ENCODE results near the gene RAPGEF6.
"Not testable (repeated sequence)": the region's sequence is repeated elsewhere in the genome, so short reads cannot be mapped to it uniquely, and the experiment has no call there.

RAPGEF6 gene

GRCh38 chr5:131605086-131605485 lies 29.9 kb downstream of the RAPGEF6 start:
- no peak for DNase-seq

- no peak for DNase-seq
Measured at GRCh38 chr5:131595088-131596033, 39.7 kb downstream of the RAPGEF6 start.

- DNase-seq: no peak
Measured at GRCh38 chr5:131593921-131594320, 41.1 kb downstream of the RAPGEF6 start.

DNA sequence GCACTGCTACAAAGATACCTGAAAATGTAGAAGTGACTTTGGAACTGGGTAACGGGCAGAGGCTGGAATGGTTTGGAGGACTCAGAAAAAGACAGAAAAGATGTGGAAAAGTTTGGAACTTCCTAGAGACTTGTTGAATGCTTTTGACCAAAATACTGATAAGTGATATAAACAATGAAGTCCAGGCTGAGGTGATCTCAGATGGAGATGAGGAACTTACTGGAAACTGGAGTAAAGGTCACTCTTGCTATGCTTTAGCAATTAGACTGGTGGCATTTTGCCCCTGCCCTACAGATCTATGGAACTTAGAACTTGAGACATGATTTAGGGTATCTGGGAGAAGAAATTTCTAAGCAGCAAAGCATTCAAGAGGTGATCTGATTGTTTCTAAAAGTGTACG lies 41.6 kb downstream of the RAPGEF6 start:
- DNase-seq: not testable (repeated sequence)

GRCh38 chr5:131589510-131590348 lies 45.3 kb downstream of the RAPGEF6 start:
- no peak for DNase-seq

DNA sequence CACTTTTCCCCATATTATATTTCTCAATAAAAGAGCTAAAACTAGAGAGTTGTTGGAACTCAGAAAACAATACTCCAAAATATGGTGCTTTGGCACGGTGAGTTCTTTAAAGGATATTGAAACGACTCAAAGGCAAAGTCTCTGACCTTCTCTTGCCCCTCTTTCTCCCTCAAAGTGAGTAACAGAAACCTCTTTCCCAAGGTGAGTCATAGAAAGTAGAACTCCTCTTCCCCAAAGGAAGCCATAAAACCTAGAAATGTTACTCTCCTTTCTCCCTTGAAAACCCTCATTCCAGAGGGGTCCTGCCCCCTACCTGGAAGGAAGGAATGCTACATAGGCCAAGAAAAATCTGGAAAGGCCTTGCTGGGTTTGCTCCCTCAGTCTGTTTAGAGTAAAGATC lies 47.5 kb downstream of the RAPGEF6 start:
- DNase-seq: no peak

GRCh38 chr5:131581702-131582101 lies 53.3 kb downstream of the RAPGEF6 start:
- DNase-seq: no peak

- no peak for DNase-seq
Measured at GRCh38 chr5:131579917-131580671, 54.9 kb downstream of the RAPGEF6 start.

GRCh38 chr5:131575660-131576227 lies 59.3 kb downstream of the RAPGEF6 start:
- DNase-seq: no peak

- DNase-seq: no peak
Measured at GRCh38 chr5:131571669-131572168, 63.3 kb downstream of the RAPGEF6 start.

DNA sequence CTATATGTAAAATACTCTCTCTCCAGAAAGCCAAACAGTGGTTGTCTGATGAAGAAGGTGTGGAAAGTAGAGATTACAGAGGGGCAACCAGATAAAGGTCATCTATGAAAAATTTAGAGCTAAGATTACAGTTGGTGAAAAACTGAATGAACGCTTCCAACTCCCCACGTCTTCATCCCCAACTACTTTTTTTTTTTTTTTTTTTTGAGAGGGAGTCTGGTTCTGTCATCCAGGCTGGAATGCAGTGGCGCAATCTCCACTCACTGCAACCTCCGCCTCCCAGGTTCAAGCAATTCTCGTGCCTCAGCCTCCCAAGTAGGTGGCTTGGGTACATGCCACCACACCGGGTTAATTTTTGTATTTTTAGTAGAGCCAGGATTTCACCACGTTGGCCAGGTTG lies 64.3 kb downstream of the RAPGEF6 start:
- DNase-seq: no peak

DNA sequence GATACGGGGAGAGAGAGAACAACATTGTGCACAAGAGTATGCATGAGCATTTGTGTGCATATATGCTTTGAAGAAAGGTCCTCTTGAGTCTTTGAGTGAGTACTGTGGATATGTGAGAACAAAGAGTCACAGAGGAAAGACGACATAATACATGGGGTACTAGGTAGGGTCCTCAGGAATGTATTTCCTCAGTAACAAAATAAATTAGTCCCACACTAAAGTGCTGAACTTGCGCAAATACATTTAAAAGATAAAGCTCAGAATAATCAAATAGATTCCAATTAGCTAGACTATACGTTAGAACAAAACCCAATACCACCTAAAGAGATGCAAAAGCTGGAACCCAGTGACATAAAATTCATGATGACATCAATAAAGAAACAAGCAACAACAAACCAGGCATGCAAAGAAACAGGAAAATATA lies 70.8 kb downstream of the RAPGEF6 start:
- no peak for DNase-seq

DNA sequence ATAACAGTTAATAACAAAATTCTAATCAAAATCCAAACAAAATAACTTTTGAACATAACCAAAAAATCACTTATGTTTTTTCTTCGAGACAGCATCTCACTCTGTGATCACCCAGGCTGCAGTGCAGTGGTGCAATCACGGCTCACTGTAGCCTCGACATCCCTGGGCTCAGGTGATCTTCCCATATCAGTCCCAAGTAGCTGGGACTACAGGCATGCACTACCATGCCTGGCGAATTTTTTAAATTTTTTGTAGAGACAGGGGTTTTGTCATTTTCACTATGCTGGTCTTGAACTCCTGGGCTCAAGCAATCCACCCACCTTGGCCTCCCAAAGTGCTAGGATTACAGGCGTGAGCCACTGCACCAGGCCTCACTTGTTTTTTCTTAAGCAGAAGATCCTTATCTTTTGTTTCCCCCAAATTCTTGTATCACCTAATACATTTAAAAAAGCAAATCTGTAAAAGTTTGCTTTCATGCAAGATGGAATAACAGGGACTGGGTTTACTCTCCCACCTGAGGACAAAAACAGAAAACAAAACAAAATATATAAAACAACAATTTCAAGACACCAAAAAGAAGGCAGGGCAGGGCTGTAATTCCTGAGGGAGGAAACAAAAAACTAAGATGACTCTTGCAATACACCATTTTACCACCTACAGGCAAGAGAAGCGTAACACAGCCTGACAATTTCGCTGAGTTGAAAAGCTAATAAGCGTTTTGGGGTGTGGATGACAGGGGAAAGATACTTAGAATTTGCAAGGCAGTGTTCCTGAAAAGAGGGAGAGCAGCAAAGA lies 71.4 kb downstream of the RAPGEF6 start:
- DNase-seq: no peak

DNA sequence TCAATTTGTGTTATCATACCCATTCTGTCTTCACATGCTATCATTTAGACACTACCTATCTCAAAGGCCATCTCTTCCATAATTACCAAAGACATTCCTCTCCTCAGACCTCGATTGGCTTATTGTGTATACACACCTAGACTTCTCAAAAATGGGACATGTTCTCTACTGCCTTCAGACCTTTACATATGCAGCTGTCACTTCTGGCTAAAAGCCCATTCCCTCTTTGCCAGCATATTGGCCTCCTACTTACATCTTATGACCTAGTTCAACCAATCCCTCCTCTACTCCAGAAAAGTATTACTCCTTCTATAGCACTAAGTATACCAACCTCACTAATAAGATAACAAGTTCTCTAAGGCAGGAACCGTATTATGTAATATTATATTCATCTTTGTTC lies 84.4 kb downstream of the RAPGEF6 start:
- DNase-seq: no peak

GRCh38 chr5:131548176-131548575 lies 86.9 kb downstream of the RAPGEF6 start:
- DNase-seq: no peak

- no peak for DNase-seq
Measured at GRCh38 chr5:131545845-131546244, 89.2 kb downstream of the RAPGEF6 start.

GRCh38 chr5:131542723-131543122 lies 92.3 kb downstream of the RAPGEF6 start:
- no peak for DNase-seq

DNA sequence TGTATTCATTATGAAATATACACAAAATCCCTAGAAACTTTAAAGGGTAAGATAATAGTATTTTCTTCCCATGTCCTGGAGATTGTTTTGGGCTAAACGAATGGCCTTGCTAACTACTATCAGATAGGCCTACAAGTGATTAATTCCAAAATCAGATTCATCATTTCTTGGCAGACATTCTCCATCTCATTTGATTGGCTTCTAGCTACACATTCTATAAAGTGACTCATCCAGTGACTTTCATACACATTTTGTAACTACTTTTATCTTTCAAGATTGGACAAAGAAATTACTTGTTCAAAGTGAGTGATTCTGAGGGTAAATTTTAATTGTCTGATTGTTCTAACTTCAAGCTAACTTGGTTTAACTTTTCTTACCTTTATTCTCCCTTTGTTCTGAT lies 93.3 kb downstream of the RAPGEF6 start:
- no peak for DNase-seq

DNA sequence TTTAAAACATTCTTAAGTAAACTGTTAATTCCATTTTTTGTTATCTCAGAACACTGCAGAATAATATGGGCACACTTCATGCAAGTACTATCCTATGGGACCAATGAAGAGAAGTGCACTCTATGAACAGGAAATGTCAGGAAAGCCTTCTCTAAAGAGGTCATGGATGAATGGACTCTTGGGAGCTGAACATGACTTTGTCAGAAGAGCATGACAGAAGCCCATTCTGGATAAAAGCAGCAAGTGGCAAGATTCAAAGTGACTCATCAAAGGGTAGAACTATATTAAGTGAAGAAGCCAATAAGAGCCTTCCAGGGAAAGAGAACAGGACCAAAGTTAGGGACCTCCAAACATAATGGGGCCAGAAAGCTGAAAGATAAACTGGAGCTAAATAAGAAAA lies 94.0 kb downstream of the RAPGEF6 start:
- DNase-seq: no peak

DNA sequence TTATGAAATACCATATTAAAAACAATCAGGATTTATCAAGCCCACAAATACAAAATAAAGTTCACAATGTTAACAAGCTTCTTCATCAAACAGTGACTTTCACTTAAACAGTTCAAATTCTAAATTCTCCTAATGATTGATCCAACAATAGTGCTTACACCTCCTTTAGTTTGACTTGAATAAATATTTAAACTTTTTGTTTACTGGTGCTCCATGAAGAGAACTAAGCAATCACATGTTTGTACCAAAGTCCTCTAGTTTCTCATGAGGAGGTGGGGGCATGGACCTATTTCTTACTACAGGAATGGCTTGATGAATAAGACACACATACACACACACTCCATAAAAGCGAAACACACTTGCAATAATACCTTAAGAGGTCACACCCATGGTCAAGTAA lies 95.8 kb downstream of the RAPGEF6 start:
- DNase-seq: no peak

DNA sequence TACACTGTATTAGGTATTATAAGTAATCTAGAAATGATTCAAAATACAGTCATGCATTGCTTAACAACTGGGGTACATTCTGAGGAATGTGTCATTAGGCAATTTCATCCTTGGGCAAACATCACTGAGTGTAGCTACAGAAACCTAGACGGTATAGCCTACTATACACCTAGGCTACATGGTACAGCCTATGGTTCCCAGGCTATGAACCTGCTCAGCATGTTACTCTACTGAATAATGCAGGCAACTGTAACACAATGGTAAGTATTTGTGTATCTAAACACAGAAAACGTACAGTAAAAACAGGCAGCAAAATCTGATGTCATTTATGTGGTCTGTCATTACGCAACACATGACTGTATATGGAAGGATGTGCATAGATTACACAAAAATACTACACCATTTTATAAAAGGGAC lies 96.8 kb downstream of the RAPGEF6 start:
- no peak for DNase-seq

Measured in activated naive CD4-positive, alpha-beta T cell treated with anti-CD3 and anti-CD28 coated beads, Interleukin-2, amount 50 U/mL, for 16 hours (primary cell).